ENCODE data around the gene TUBE1. TPM values are rescaled to one million over a fixed set of nuclear protein-coding genes. Genes with fewer than 3 reads are reported as not detected.
A peak's percentile ranks its signal among the peaks of the same experiment; 100 is the strongest.

TUBE1 gene
- total and polyA plus RNA-seq, 10 of the 15 experiments (the other 5 are each of a cell fraction or from before 2014, with no cell fraction given), result 6.3 to 25.2 (median 13.6) TPM

DNA sequence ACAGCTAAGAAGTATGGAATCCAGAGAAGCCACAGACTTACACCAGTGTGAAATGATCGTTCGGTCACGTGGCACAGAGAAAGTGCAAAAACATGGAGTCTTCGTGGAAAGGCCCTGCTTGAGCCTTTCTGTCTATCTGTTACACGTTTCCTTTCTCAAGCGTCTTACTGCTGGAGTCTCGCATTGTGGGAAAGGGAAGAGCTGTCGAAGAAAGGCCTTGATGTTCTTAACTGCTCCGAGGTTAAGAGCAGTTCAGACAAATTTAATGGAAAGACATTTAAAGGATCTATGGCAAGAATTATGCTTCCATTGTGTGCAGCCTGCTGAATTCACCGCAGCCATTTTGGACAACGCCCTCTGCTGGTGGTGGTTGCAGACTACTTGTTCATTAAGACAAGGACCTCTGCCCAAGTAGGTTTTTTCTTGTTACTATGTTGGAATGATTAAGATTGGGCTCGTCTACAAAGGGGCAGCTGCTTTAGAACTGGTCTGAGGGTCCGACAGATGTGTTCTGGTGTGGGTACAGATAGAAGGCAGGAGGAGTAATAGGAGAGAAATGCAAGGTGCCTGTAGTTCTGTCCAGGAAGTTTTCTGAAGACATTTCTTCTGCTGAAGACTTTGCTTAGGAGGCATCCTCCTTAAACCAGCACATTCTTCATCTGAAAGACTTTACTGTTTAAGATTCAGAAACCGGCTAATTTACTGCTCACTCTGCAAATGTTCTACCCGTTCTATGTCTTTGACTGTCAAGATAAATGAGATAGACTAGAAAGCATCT is 58.0 kb downstream of the TUBE1 start:
- no peaks in the 10 kb centered on the region for H3K36me3 ChIP-seq (ENCODE audit: control insufficient read depth in 2 of 2, insufficient read depth in 2 of 2, low read length in 1 of 2)
- intact Hi-C loops (cut with micrococcal nuclease; ENCODE audit: unreplicated experiment), result loop anchor here (1.0 kb wide), 1 partner anchor 319 kb away; no protein-coding TSS in a partner anchor
- SMC1A ChIA-PET (ENCODE audit: uncharacterized antibody, unreplicated experiment), result interaction anchor here (1.0 to 3.9 kb wide), 9 partner anchors 12 to 319 kb away, joined by 3 to 29 read pairs (median 5); partner anchors contain the start of gene FYN
- no peak for DNase-seq (ENCODE audit: low read depth, low spot score)
- no TSS peak for BruUV-seq (replicated peaks)
- whole genome bisulfite sequencing (ENCODE audit: insufficient coverage, insufficient replicate concordance, low lambda C conversion rate, missing lambda C conversion rate), result 30% methylated on average over 15 of the region's 15 CpGs
- H3K9ac ChIP-seq (ENCODE audit: control insufficient read depth, insufficient read depth, low read length), result no peak overlapping the region
- peaks cover 8% of the 10 kb centered on the region; the same call in 1 of the 2 replicates for H3K4me1 ChIP-seq (ENCODE audit: control insufficient read depth, insufficient read depth, low read length)
- H3K27ac ChIP-seq (ENCODE audit: control insufficient read depth, insufficient read depth), result no peak overlapping the region
- POLR2A ChIA-PET, result interaction anchor here (1.7 to 2.6 kb wide), 2 partner anchors 11 to 13 kb away, joined by 4 to 14 read pairs; no protein-coding TSS in a partner anchor
- H3K4me2 ChIP-seq (ENCODE audit: control insufficient read depth, insufficient read depth), result no peak overlapping the region
- RAD21 ChIA-PET (ENCODE audit: unreplicated experiment), result interaction anchor here (0.9 to 2.5 kb wide), 6 partner anchors 12 to 319 kb away, joined by 3 to 13 read pairs (median 4); no protein-coding TSS in a partner anchor
- in situ Hi-C loops (cut with MboI), result no loop called here
- CTCF ChIA-PET, result interaction anchor here (0.6 to 4.3 kb wide), 24 partner anchors 8 to 336 kb away, joined by 3 to 78 read pairs (median 4); partner anchors contain the start of genes FAM229B, FYN and TUBE1
- H3K9me3 ChIP-seq (replicated peaks; ENCODE audit: control insufficient read depth, insufficient read depth, low read length), result no peaks in the 10 kb centered on the region; the same call in 2 of the 3 replicates
- no peaks in the 10 kb centered on the region for H4K20me1 ChIP-seq (ENCODE audit: control insufficient read depth, insufficient read depth)
- TF ChIP-seq POLR2AphosphoS5 (IDR thresholded peaks at IDR 0.05; ENCODE audit: low read length), result no peak
- peak; percentile 66 for TF ChIP-seq RAD21 (IDR thresholded peaks at IDR 0.05; ENCODE audit: insufficient read depth, low read depth, low read length)
- TF ChIP-seq RUNX3 (IDR thresholded peaks at IDR 0.05; ENCODE audit: low read length), result peak; percentile 77
- TF ChIP-seq, protein P1, sequence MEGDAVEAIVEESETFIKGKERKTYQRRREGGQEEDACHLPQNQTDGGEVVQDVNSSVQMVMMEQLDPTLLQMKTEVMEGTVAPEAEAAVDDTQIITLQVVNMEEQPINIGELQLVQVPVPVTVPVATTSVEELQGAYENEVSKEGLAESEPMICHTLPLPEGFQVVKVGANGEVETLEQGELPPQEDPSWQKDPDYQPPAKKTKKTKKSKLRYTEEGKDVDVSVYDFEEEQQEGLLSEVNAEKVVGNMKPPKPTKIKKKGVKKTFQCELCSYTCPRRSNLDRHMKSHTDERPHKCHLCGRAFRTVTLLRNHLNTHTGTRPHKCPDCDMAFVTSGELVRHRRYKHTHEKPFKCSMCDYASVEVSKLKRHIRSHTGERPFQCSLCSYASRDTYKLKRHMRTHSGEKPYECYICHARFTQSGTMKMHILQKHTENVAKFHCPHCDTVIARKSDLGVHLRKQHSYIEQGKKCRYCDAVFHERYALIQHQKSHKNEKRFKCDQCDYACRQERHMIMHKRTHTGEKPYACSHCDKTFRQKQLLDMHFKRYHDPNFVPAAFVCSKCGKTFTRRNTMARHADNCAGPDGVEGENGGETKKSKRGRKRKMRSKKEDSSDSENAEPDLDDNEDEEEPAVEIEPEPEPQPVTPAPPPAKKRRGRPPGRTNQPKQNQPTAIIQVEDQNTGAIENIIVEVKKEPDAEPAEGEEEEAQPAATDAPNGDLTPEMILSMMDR (IDR thresholded peaks at IDR 0.05 in 2 of 3, conservative IDR thresholded peaks at IDR 0.05 in 1 of 3; ENCODE audit: control insufficient read depth in 2 of 3, extremely low read depth in 1 of 3, insufficient read depth in 1 of 3, low read depth in 3 of 3, low read length in 3 of 3), result peak; percentile 58 to 81 (median 79)
- TF ChIP-seq TAF1 (IDR thresholded peaks at IDR 0.05; ENCODE audit: borderline replicate concordance, low read depth, low read length), result no peak
- peak; percentile 99 for TF ChIP-seq YY1 (IDR thresholded peaks at IDR 0.05; ENCODE audit: low read depth, low read length)
- TF ChIP-seq SMC3 (IDR thresholded peaks at IDR 0.05; ENCODE audit: borderline replicate concordance, low read length), result peak; percentile 52; the same call in 1 of the 2 replicates
- no peaks in the 10 kb centered on the region for H3K27me3 ChIP-seq (replicated peaks in 1 of 2; ENCODE audit: control insufficient read depth in 2 of 2, insufficient read depth in 2 of 2, low read length in 1 of 2)
- FAIRE-seq, result peak; percentile 84
- H3K79me2 ChIP-seq (ENCODE audit: control insufficient read depth, insufficient read depth, low read length), result no peaks in the 10 kb centered on the region
- peak; percentile 87 for ATAC-seq
- H3K4me3 ChIP-seq, result no peak overlapping the region
- peak overlapping the region; percentile 61 for H2AFZ ChIP-seq (ENCODE audit: control insufficient read depth, low read depth, low read length)

All from GM12878 (cell line).